Stimulated activated CD8-positive, alpha-beta memory T cell treated with anti-CD3 and anti-CD28 coated beads, Interleukin-2, amount 100 ng/mL, for 48 hours (primary cell): Measurements from ENCODE around the gene SMOC1.

Experiments
- DNase-seq, 2 donors: peaks; one replicate each; pipeline ENCODE4 v3.0.0-alpha.2; 2020; ENCODE audit warnings: low read depth in 2 of 2

The SMOC1 gene

GRCh38 chr14:69863083-69863482 is 16.1 kb upstream of the SMOC1 start:
- no peak for DNase-seq

- no peak for DNase-seq
These were observed 13.4 kb upstream of the SMOC1 start for GRCh38 chr14:69865701-69866365.

DNA sequence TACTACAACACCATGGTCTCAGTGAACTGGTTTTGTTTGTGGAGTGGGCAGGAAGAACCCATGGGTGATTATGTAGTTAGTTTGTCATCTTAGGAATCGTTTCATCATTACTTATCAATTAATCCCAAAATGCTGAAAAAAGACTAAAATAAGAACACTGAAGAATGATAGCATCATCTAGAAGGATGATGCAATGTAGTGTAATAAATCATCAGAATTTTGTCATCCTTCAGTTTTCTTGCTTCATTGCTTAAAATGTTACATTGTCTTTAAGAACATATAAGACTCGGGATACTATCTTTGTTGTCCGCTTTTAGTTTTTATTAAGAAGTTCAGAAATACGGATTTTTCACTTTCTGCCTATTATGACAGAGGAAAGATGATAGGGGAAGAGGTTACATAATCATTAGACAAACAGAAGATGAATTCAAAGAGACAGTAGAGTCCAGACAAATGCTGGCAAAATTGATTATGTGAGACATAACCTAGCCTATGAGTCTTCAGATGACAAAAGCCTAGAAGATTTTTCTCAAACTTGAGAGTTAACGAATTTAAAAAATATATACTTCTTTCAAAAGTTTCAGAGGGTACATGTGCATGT is 10.8 kb upstream of the SMOC1 start:
- no peak for DNase-seq

DNA sequence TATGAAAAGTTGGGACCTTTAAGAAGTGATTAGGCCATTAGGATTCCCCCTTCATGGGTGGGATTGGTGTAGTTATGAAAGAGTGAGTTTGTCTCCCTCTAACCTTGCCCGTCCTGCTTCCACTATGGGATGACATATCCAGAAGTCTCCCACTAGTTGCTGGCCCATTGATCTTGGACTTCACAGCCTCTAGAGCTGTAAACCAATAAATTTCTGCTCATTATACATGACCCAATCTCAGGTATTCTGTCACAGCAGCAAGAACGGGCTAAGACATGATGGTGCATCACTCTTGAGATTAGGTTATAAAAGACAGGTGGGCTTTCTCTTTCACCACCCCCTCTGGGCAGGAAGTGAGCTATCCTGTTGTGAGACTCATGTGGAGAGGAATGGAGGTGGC is 8.6 kb upstream of the SMOC1 start:
- DNase-seq, result no peak

DNA sequence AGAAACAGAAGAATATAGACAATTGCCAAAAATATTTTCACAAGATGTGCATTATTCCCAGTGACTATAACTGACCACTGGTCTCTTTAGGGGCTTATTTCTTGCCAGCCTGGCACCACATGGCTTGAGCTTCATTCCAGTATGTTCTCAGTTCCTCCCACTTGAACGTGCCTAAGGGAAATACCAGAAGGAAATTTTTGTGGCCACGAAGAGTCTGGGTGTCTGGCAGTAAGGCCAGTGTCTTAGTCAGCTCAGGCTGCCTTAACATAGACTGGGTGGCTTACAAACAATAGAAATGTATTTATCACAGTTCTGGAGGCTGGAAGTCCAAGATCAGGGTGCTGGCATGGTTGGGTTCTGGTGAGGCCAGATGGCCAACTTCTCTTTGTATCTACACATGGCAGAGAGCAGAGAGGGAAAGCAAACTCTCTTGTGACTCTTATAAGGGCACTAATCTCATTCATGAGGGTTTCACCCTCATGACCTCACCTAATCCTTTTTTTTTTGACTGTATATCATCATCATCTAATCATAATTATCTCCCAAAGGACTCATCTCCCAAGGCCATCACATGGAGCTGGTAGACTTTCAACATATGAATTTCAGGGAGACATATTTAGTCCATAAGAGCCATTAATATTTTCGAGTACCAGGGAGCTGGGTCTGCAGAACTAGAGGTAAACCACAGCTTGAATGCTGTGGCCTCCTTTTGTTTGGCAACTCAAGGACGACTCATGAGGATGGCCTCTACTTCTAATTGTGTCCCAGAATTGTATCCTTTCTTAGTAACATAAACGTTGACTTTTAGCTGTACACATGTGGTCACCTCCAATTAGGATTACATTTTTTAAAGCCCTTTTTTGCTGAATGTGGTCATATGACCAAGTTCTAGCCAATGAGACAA is 5.1 kb upstream of the SMOC1 start:
- no peak for DNase-seq

GRCh38 chr14:69876221-69876847 is 2.9 kb upstream of the SMOC1 start:
- no peak for DNase-seq

DNA sequence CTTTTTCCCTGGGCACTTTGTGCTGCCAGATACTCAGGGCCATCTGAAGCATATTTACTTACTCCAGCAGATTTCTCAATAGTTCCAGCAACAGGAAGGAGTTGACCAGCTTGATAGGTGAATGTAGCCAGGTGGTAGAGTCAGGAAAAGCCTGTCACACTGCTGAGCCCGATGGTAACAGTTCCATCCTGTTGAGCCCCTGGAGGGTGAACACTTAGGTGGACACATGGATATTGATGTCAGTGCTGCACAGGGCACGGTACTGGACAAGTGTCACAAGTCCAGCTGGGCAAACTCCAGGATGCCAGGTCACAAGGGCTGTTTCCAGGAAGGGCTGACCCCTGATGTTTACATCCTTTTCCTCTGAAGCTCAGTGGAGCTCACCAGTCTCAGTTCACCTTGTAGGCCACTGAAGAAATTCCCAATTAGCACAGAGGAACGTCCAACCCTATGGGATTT is 2.3 kb upstream of the SMOC1 start:
- DNase-seq, result no peak

GRCh38 chr14:69877492-69877891 is 1.7 kb upstream of the SMOC1 start:
- no peak for DNase-seq

GRCh38 chr14:69878251-69878650 is 965 bp upstream of the SMOC1 start:
- no peak for DNase-seq

- DNase-seq, result no peak
These were observed 850 bp downstream of the SMOC1 start for GRCh38 chr14:69880044-69880487.

- DNase-seq, result no peak
These were observed 1.7 kb downstream of the SMOC1 start for GRCh38 chr14:69880893-69881292.

DNA sequence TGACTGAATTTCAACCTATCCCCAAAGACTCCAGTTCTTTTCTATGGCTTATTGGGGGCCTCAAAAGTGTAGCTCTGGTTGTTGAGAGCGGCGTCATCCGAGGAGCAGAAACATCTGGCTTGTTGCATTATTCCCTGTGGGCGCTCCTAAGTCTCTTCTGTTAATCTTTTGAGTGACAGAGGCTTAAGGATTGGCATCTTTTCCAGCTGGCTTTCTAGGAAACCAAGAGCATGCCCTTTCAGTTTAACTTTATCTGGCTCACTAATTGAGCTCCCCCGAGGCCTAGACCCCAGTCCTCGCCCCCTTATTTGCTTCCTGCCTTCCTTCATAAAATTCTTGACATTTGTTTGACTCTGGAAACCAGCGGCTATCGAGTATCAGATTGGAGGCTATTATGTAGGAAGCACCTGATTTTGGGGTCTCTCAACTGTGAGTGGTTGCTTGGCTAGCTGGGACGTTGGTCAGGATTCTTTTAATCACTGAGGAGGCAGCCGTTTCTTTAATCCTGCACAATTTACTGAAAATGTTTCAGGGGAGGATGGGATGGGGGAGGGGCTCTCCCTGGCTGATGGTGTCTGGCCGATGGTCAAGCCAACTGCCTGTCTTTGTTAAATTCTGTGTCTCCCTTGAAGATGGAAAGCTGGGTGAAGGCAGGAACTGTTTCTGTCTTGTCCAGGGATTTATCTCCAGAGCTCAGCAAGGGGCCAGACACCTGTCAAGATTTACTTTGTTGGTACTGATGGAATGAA is 3.1 kb downstream of the SMOC1 start:
- no peak for DNase-seq

GRCh38 chr14:69882915-69883314 is 3.7 kb downstream of the SMOC1 start:
- DNase-seq, result no peak

DNA sequence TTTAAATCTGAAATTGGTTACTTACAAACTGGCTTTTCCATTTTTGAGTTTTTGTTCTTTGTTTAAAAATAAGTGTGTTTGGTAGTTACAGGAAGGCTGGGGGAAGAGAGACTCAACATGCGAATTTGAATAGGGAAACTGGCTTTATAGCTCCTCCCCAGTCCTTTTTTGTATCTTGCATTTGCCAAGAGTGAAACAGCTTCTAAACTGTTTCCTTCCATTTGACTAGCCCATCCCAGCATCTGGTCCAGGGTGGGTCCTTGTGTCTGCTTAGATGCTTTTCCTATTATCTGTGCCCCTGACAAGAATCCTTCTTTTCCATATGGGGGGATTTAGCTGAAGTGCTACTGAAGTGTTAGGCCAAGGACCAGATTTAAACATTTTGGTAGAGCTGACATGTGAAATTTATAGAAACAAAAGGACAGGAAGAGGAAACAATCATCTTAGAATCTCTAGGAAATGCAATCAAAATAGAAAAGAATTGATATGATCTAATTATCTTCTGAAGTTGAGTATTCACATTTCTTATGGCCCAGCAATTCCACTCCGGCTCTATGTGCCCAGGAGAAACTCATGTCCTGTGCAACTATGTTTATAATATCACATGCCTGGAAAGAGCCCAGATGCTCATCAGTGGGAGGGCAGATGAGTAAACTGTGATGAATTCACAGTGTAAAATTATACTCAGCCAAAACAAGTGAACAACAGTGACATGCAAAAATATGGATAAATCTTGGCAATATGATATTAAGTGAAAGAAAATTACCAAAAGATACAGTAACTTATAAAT is 7.4 kb downstream of the SMOC1 start:
- no peak for DNase-seq

- DNase-seq, result no peak
These were observed 8.8 kb downstream of the SMOC1 start for GRCh38 chr14:69887740-69888657.

DNA sequence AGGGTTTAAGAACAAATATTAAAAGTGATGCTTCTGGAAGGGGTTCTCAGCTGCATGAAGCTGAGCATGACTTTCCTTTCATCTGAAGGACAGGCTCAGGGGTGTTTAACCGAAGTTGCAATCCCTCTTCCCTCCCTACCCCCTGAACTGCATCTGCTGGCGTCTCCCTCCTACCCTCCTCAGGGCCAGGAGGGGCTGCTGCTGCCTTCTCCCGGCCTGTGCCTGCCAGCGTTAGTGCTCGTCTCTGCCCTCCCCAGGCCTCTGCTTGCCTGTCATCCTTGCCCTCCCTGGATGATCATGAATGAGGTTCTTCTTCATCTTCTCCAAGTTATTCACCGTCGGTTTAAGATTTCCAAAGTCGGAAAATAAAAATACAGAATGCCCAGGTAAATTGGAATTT is 12.2 kb downstream of the SMOC1 start:
- DNase-seq, result no peak

GRCh38 chr14:69895109-69895508 is 15.9 kb downstream of the SMOC1 start:
- no peak for DNase-seq

DNA sequence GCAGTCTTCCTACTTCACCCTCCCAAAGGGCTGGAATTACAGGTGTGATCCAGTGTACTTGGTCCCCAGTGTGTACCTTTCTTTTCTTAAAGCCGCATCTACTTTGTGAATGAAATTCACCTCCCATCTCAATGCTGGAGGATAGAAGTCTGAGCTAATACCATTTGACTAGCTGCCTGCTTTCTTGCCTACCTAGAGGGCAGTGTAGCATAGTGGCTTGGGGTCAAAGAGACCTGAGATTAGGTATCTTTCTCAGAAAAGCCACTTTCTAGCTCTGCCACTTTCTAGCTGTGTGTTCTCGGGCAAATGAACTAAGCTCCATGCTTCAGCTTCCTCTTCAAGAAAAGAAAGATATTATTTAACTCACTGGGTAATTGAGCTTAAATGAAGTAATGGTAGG is 16.9 kb downstream of the SMOC1 start:
- no peak for DNase-seq

- no peak for DNase-seq
These were observed 17.8 kb downstream of the SMOC1 start for GRCh38 chr14:69896972-69897371.

DNA sequence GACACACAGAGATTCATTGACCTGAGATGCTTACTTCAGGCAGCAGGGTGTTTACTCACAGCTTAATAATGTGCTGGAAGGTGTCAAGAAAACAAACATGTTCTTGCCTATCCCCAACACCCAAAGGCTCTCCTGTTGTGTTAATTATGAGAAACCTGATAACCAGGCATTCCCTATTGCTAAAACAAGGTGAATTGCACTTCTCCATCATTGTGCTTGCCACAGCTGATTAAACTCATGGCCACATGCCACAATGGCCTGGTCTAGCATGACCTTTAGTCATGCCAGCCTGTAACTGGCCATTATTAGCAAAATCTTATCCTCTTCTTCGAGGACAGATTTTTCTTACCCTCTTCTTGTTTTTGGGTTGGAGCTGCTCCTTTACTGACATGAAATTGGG is 21.4 kb downstream of the SMOC1 start:
- no peak for DNase-seq
